IMR-90 (cell line): ENCODE measurements around the gene ACTBL2. TPM values are rescaled to one million over a fixed set of nuclear protein-coding genes. Genes with fewer than 3 reads are reported as not detected.
A peak's percentile ranks its signal among the peaks of the same experiment; 100 is the strongest.

Source experiments
- ATAC-seq: fragments of 200-7000 bp; cut with Tn5 transposase; 2 replicates; pipeline ENCODE4 v1.9.1; 2020; ENCODE audit warnings: low read depth, mild to moderate bottlenecking, moderate library complexity
- BruUV-seq: library from RNA; stranded (reverse); fragments of 400-500 nt; replicated peaks from 2 replicates; lab custom pipeline; 2021; lab: Mats Ljungman, UMichigan
- CTCF ChIA-PET: fragments of 300-600 bp; formaldehyde crosslinking; extraction: SDS; loops from one replicate; lab custom pipeline; 2021; ENCODE audit warnings: antibody characterized with exemption; lab: Yijun Ruan, JAX
- POLR2A ChIA-PET: fragments of 300-600 bp; sonication (Branson Sonifier 250); formaldehyde crosslinking; loops from one replicate; lab custom pipeline; 2022; ENCODE audit warnings: antibody characterized with exemption; ENCODE audit not compliant: unreplicated experiment; lab: Charles Lee
- DNase-seq: peaks from one replicate; pipeline ENCODE4 v3.0.0; 2013
- H2AFZ ChIP-seq: replicated peaks from 2 replicates; pipeline ENCODE3; 2013; ENCODE audit warnings: low read length, mild to moderate bottlenecking; ENCODE audit not compliant: poor library complexity
- H2AK5ac ChIP-seq: 2 replicates; pipeline ENCODE4 v1.6.1; 2013; ENCODE audit warnings: low read depth, low read length, inconsistent platforms
- H2AK9ac ChIP-seq: replicated peaks from 2 replicates; pipeline ENCODE3; 2013; ENCODE audit warnings: mild to moderate bottlenecking, low read depth, low read length, moderate library complexity; ENCODE audit not compliant: poor library complexity
- H2BK120ac ChIP-seq: 2 replicates; pipeline ENCODE4 v1.6.1; 2013; ENCODE audit warnings: low read depth, low read length, inconsistent platforms
- H2BK15ac ChIP-seq: 3 replicates; pipeline ENCODE4 v1.6.1; 2013; ENCODE audit warnings: low read depth, low read length, inconsistent platforms
- H2BK20ac ChIP-seq: 2 replicates; pipeline ENCODE4 v1.6.1; 2013; ENCODE audit warnings: low read depth, mild to moderate bottlenecking, inconsistent platforms, low read length, moderate library complexity
- H2BK5ac ChIP-seq: 2 replicates; pipeline ENCODE4 v1.6.1; 2013; ENCODE audit warnings: mild to moderate bottlenecking, low read depth, low read length, inconsistent platforms; ENCODE audit not compliant: poor library complexity, severe bottlenecking
- H3K14ac ChIP-seq: replicated peaks from 2 replicates; pipeline ENCODE4 v1.6.1; 2013; ENCODE audit warnings: low read depth, low read length, inconsistent platforms
- H3K18ac ChIP-seq: 2 replicates; pipeline ENCODE4 v1.6.1; 2013; ENCODE audit warnings: low read depth, low read length, control low read depth
- H3K23ac ChIP-seq: 2 replicates; pipeline ENCODE4 v1.6.1; 2013; ENCODE audit warnings: low read depth, low read length, inconsistent platforms
- H3K27ac ChIP-seq: 2 replicates; pipeline ENCODE4 v1.5.1; 2013; ENCODE audit warnings: mild to moderate bottlenecking, control low read depth, low read length; ENCODE audit not compliant: insufficient read depth
- H3K27me3 ChIP-seq: 2 replicates; pipeline ENCODE4 v1.6.1; 2013; ENCODE audit warnings: low read length; ENCODE audit not compliant: control insufficient read depth, insufficient read depth
- H3K36me3 ChIP-seq: 2 replicates; pipeline ENCODE4 v1.6.1; 2013; ENCODE audit warnings: low read length, mixed read lengths; ENCODE audit not compliant: control insufficient read depth, insufficient read depth
- H3K4ac ChIP-seq: 2 replicates; pipeline ENCODE4 v1.6.1; 2013; ENCODE audit warnings: low read depth, low read length, inconsistent platforms
- H3K4me1 ChIP-seq: 2 replicates; pipeline ENCODE4 v1.6.1; 2013; ENCODE audit warnings: low read length, mixed read lengths; ENCODE audit not compliant: control insufficient read depth, insufficient read depth
- H3K4me2 ChIP-seq: 2 replicates; pipeline ENCODE4 v1.6.1; 2013; ENCODE audit warnings: low read depth, mild to moderate bottlenecking, control low read depth, low read length, moderate library complexity
- H3K4me3 ChIP-seq: 2 replicates; pipeline ENCODE4 v1.5.1; 2013; ENCODE audit warnings: low read depth, mild to moderate bottlenecking, control low read depth, low read length, moderate library complexity; ENCODE audit not compliant: insufficient read depth
- H3K56ac ChIP-seq: 2 replicates; pipeline ENCODE4 v1.6.1; 2013; ENCODE audit warnings: low read length, inconsistent platforms; ENCODE audit not compliant: insufficient read depth; ENCODE audit errors: extremely low read depth
- H3K79me1 ChIP-seq, 2 experiments: 2 replicates each; pipeline ENCODE4 v1.6.1; 2013; ENCODE audit warnings: low read length in 2 of 2, inconsistent platforms in 1 of 2, low read depth in 1 of 2
- H3K9ac ChIP-seq: 2 replicates; pipeline ENCODE4 v1.6.1; 2013; ENCODE audit warnings: low read depth, low read length, control low read depth
- H3K9me1 ChIP-seq: 2 replicates; pipeline ENCODE4 v1.6.1; 2013; ENCODE audit warnings: low read length, inconsistent platforms; ENCODE audit not compliant: insufficient read depth
- H3K9me3 ChIP-seq: 2 replicates; pipeline ENCODE4 v1.6.1; 2013; ENCODE audit warnings: low read length; ENCODE audit not compliant: control insufficient read depth, insufficient read depth
- H4K20me1 ChIP-seq: 2 replicates; pipeline ENCODE4 v1.6.1; 2013; ENCODE audit warnings: low read length, inconsistent platforms; ENCODE audit not compliant: insufficient read depth
- H4K5ac ChIP-seq: 2 replicates; pipeline ENCODE4 v1.6.1; 2013; ENCODE audit warnings: mild to moderate bottlenecking, low read depth, low read length, control low read depth
- H4K8ac ChIP-seq, 2 experiments: 2 replicates each; pipeline ENCODE4 v1.6.1; 2013; ENCODE audit warnings: low read depth in 2 of 2, low read length in 2 of 2, control low read depth in 1 of 2, inconsistent platforms in 1 of 2
- H4K91ac ChIP-seq: 2 replicates; pipeline ENCODE4 v1.6.1; 2013; ENCODE audit warnings: low read depth, low read length, inconsistent platforms; ENCODE audit not compliant: insufficient read depth
- BHLHE40 ChIP-seq: fragments of 150-350 bp; IDR thresholded peaks from 2 replicates; pipeline ENCODE4 v1.6.1; 2016; ENCODE audit warnings: mild to moderate bottlenecking, low read depth, low read length
- FOS ChIP-seq: fragments of 150-350 bp; IDR thresholded peaks from 2 replicates; pipeline ENCODE4 v1.6.1; 2016; ENCODE audit warnings: low read depth, low read length
- MAFK ChIP-seq: IDR thresholded peaks from 2 replicates; pipeline ENCODE4 v1.6.1; 2012; ENCODE audit warnings: low read depth, low read length, improper control_type of control experiment
- MAZ ChIP-seq: IDR thresholded peaks from 2 replicates; pipeline ENCODE4 v1.6.1; 2012; ENCODE audit warnings: low read depth, mild to moderate bottlenecking, low read length, improper control_type of control experiment, moderate library complexity, borderline replicate concordance
- MXI1 ChIP-seq: IDR thresholded peaks from 2 replicates; pipeline ENCODE4 v1.6.1; 2012; ENCODE audit warnings: low read depth, mild to moderate bottlenecking, low read length, moderate library complexity, borderline replicate concordance
- NFE2L2 ChIP-seq: fragments of 150-350 bp; IDR thresholded peaks from 2 replicates; pipeline ENCODE4 v1.6.1; 2016; ENCODE audit warnings: low read depth, mild to moderate bottlenecking, low read length
- RAD21 ChIP-seq: IDR thresholded peaks from 2 replicates; pipeline ENCODE4 v1.6.1; 2012; ENCODE audit warnings: low read length, improper control_type of control experiment
- RCOR1 ChIP-seq: IDR thresholded peaks from 2 replicates; pipeline ENCODE4 v1.6.1; 2012; ENCODE audit warnings: mild to moderate bottlenecking, low read length, improper control_type of control experiment; ENCODE audit not compliant: insufficient replicate concordance
- RFX5 ChIP-seq: IDR thresholded peaks from 2 replicates; pipeline ENCODE4 v1.8.0; 2012; ENCODE audit warnings: low read depth, mild to moderate bottlenecking, low read length, moderate library complexity
- SMC3 ChIP-seq: fragments of 150-350 bp; IDR thresholded peaks from 2 replicates; pipeline ENCODE4 v1.6.1; 2016; ENCODE audit warnings: low read depth, mild to moderate bottlenecking, antibody characterized with exemption, low read length, moderate library complexity
- WGBS, 2 experiments: methylation state at CpG; one replicate each; pipeline versions ENCODE4 v1.1.5 to v1.1.7; 2013; ENCODE audit warnings: missing lambda C conversion rate in 2 of 2; ENCODE audit not compliant: insufficient read length in 1 of 2; ENCODE audit errors: extremely low coverage in 2 of 2; 5-methylcytosine and 5-hydroxymethylcytosine counted together
- dilution Hi-C: fragments of 300-500 bp; cut with HindIII; formaldehyde crosslinking; loops from one replicate; pipeline ENCODE4 v1.14.3; 2018; ENCODE audit warnings: low sequenced_read_pairs; ENCODE audit not compliant: unreplicated experiment
- in situ Hi-C: fragments of 300-500 bp; cut with MboI; formaldehyde crosslinking; loops from 3 replicates; pipeline ENCODE4 v1.14.3; 2019; ENCODE audit warnings: low sequenced_read_pairs, inconsistent platforms, mixed read lengths
- intact Hi-C: fragments of 100-400 bp; cut with micrococcal nuclease; formaldehyde crosslinking; loops from 2 replicates; pipeline ENCODE4 v1.10.0; 2022
- polyA plus RNA-seq, 3 experiments: library from polyadenylated mRNA; depleted of rRNA; stranded (reverse); fragments of >200 nt; gene quantifications; 2 replicates each; pipeline ENCODE4 v1.2.3, GENCODE V29; 2012; ENCODE audit warnings: low replicate concordance in 1 of 3
- total RNA-seq: library from RNA; depleted of rRNA; stranded (reverse); fragments of >200 nt; gene quantifications from 2 replicates; pipeline ENCODE4 v1.2.3, GENCODE V29; 2012
- TF ChIP-seq, protein P1 (sequence below): conservative IDR thresholded peaks from 2 replicates; pipeline ENCODE4 v1.5.1; 2012; ENCODE audit warnings: mild to moderate bottlenecking, low read depth, low read length, improper control_type of control experiment
- TF ChIP-seq, protein P2 (sequence below): fragments of 150-350 bp; IDR thresholded peaks from 2 replicates; pipeline ENCODE4 v1.6.1; 2016; ENCODE audit warnings: low read depth, mild to moderate bottlenecking, low read length, moderate library complexity, borderline replicate concordance
- TF ChIP-seq, protein P3 (sequence below): fragments of 150-350 bp; IDR thresholded peaks from 2 replicates; pipeline ENCODE4 v1.6.1; 2017; ENCODE audit warnings: mild to moderate bottlenecking, antibody characterized with exemption, low read length, low read depth

ACTBL2 gene
- total and polyA plus RNA-seq, 2 of the 4 experiments (the other 2 are of a cell fraction): 0.29 to 1.6 TPM

DNA sequence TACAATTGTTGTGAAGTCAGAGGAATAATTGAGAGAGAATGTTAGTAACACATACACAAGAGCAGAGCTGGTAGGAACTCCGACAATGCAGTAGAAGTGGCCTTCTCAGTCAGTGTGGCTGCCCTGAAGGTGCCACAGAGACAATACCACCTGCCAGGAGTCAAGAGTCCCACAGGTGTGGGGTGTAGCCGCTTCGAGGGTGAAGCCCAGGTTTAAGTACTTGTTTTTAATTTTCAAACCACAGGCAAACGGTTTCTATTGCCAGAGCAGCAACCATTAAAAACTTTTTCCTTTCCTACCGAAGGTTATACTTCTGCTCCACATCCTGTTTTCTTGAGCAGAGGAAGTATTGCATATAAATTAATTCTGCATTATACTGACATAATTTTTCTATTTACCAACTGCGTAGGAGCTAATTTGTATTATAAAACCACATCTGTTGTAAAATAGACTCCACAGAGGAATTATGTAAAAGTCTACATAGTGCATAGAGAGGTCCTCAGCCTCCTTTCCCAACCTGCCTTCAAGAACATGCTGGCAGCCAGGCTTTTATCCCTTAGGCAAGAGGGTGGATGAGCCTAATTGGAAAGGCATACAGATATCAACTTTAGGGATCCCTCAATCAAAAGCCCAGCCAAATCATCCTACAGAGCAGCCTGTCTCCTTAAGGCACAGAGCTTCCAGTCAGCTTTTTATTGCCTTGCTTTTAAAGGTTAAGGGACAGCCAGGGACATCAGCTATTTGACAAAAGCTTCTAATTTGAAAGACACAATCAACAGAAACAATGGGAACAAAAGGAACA lies 12.9 kb upstream of the ACTBL2 start:
- peak overlapping the region; percentile 85 for H3K27ac ChIP-seq
- peaks cover 11% of the 10 kb centered on the region for H3K9me1 ChIP-seq
- intact Hi-C loops (loop anchor here (2.0 to 5.0 kb wide), 2 partner anchors 113 to 692 kb away; no protein-coding TSS in a partner anchor), in situ Hi-C loops (no loop called here), dilution Hi-C loops (no loop called here)
- no peaks in the 10 kb centered on the region for H3K36me3 ChIP-seq
- H3K9ac ChIP-seq: peak overlapping the region; percentile 50
- H2AFZ ChIP-seq: peak overlapping the region; percentile 69
- peak overlapping the region; percentile 76 for H3K56ac ChIP-seq
- H3K4me3 ChIP-seq: no peak overlapping the region
- WGBS, 2 experiments: 100% methylated on average over 1 of the region's 6 CpGs; no CpG with 5 or more reads in 1 of the 2 experiments
- H2BK120ac ChIP-seq: peak overlapping the region; percentile 99
- ChIA-PET CTCF (interaction anchor here (0.7 to 1.0 kb wide), 5 partner anchors 10 to 965 kb away, joined by 3 to 4 read pairs (median 3); no protein-coding TSS in a partner anchor), POLR2A (interaction anchor here (0.6 to 1.6 kb wide), 2 partner anchors 17 to 54 kb away, joined by 3 to 4 read pairs; no protein-coding TSS in a partner anchor)
- H3K4ac ChIP-seq: peak overlapping the region; percentile 99
- H3K23ac ChIP-seq: peak overlapping the region; percentile 94
- peaks cover 16% of the 10 kb centered on the region for H3K4me1 ChIP-seq
- peak overlapping the region; percentile 3 for H2AK9ac ChIP-seq
- H2AK5ac ChIP-seq: peak overlapping the region; percentile 94
- 0 out of 4 replicates have a peak, but pooled peaks cover 0 to 2% of the 10 kb centered on the region in 2 experiments for H3K79me1 ChIP-seq
- ATAC-seq: peak; percentile 12; the same call in 1 of the 2 replicates
- peak overlapping the region; percentile 94 for H4K5ac ChIP-seq
- peak overlapping the region; percentile 85; the same call in 2 of the 3 replicates for H2BK15ac ChIP-seq
- no peaks in the 10 kb centered on the region for H3K27me3 ChIP-seq
- H2BK5ac ChIP-seq: peak overlapping the region; percentile 94
- H4K8ac ChIP-seq: peak overlapping the region; percentile 57 to 99
- H3K14ac ChIP-seq: peak overlapping the region; percentile 98
- no peak for DNase-seq
- H4K20me1 ChIP-seq: no peaks in the 10 kb centered on the region
- peak overlapping the region; percentile 99 for H4K91ac ChIP-seq
- no peaks in the 10 kb centered on the region for H3K9me3 ChIP-seq
- BruUV-seq: no TSS peak
- H3K18ac ChIP-seq: peak overlapping the region; percentile 94
- peak overlapping the region; percentile 100 for H2BK20ac ChIP-seq
- no peak overlapping the region for H3K4me2 ChIP-seq
- TF ChIP-seq, protein P1, sequence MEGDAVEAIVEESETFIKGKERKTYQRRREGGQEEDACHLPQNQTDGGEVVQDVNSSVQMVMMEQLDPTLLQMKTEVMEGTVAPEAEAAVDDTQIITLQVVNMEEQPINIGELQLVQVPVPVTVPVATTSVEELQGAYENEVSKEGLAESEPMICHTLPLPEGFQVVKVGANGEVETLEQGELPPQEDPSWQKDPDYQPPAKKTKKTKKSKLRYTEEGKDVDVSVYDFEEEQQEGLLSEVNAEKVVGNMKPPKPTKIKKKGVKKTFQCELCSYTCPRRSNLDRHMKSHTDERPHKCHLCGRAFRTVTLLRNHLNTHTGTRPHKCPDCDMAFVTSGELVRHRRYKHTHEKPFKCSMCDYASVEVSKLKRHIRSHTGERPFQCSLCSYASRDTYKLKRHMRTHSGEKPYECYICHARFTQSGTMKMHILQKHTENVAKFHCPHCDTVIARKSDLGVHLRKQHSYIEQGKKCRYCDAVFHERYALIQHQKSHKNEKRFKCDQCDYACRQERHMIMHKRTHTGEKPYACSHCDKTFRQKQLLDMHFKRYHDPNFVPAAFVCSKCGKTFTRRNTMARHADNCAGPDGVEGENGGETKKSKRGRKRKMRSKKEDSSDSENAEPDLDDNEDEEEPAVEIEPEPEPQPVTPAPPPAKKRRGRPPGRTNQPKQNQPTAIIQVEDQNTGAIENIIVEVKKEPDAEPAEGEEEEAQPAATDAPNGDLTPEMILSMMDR: no peak
- TF ChIP-seq SMC3 (no peak), RCOR1 (no peak), MAZ (no peak), MXI1 (no peak), RAD21 (no peak), RFX5 (no peak), NFE2L2 (no peak), FOS (no peak), MAFK (no peak), BHLHE40 (no peak)
- TF ChIP-seq, protein P2, sequence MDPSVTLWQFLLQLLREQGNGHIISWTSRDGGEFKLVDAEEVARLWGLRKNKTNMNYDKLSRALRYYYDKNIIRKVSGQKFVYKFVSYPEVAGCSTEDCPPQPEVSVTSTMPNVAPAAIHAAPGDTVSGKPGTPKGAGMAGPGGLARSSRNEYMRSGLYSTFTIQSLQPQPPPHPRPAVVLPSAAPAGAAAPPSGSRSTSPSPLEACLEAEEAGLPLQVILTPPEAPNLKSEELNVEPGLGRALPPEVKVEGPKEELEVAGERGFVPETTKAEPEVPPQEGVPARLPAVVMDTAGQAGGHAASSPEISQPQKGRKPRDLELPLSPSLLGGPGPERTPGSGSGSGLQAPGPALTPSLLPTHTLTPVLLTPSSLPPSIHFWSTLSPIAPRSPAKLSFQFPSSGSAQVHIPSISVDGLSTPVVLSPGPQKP: no peak
- TF ChIP-seq, protein P3, sequence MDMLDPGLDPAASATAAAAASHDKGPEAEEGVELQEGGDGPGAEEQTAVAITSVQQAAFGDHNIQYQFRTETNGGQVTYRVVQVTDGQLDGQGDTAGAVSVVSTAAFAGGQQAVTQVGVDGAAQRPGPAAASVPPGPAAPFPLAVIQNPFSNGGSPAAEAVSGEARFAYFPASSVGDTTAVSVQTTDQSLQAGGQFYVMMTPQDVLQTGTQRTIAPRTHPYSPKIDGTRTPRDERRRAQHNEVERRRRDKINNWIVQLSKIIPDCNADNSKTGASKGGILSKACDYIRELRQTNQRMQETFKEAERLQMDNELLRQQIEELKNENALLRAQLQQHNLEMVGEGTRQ: no peak
